K562 (cell line): Measurements from ENCODE around the gene SHISA7. TPM values are rescaled to one million over a fixed set of nuclear protein-coding genes. Genes with fewer than 3 reads are reported as not detected.

ENCODE experiments used
- ATAC-seq: fragments of 200-7000 bp; cut with Tn5 transposase; 3 replicates; pipeline ENCODE4 v1.9.1; 2020; ENCODE audit warnings: moderate library complexity
- BruUV-seq: library from RNA; stranded (reverse); fragments of 400-500 nt; replicated peaks from 2 replicates; lab custom pipeline; 2021; lab: Mats Ljungman, UMichigan
- CTCF ChIA-PET: fragments of 300-600 bp; formaldehyde crosslinking; extraction: SDS; loops from one replicate; lab custom pipeline; 2021; ENCODE audit warnings: low intra/inter-chr PET ratio; lab: Yijun Ruan, JAX
- POLR2A ChIA-PET: fragments of 300-600, 350-650 bp; sonication (Branson Sonifier 250); formaldehyde crosslinking; extraction: SDS; loops from one replicate; lab custom pipeline; 2021; ENCODE audit warnings: antibody characterized with exemption, inconsistent platforms; lab: Yijun Ruan, JAX
- DNase-seq, 4 experiments: peaks; one replicate each; pipeline versions ENCODE4 v3.0.0 to v3.0.0-alpha.2; 2011 to 2018; ENCODE audit warnings: low spot score in 3 of 4, mixed read lengths in 3 of 4; ENCODE audit errors: extremely low read depth in 1 of 4
- FAIRE-seq: peaks from 2 replicates; lab custom pipeline; 2011; peaks lifted over from hg19 to GRCh38; lab: Jason Lieb, UNC
- H2AFZ ChIP-seq: 2 replicates; pipeline ENCODE4 v1.6.0; 2011; ENCODE audit warnings: low read depth, low read length, control low read depth, inconsistent platforms
- H3K27ac ChIP-seq: fragments of 200-600 bp; 3 replicates; pipeline ENCODE4 v1.8.0; 2011; ENCODE audit warnings: low read depth, mild to moderate bottlenecking, control low read depth, inconsistent platforms, low read length, moderate library complexity, mixed read lengths; ENCODE audit errors: extremely low read depth
- H3K27me3 ChIP-seq, 2 experiments: fragments of 300-600 bp in 1 of 2; 2 replicates in 1 of 2; 3 replicates in 1 of 2; pipeline versions ENCODE4 v1.6.0 to v1.8.0; 2011; ENCODE audit warnings: inconsistent platforms in 2 of 2, low read length in 2 of 2, mild to moderate bottlenecking in 1 of 2, mixed read lengths in 1 of 2, moderate library complexity in 1 of 2; ENCODE audit not compliant: control insufficient read depth in 2 of 2, insufficient read depth in 2 of 2
- H3K36me3 ChIP-seq: fragments of 300-600 bp; 3 replicates; pipeline ENCODE4 v1.8.0; 2011; ENCODE audit warnings: mild to moderate bottlenecking, low read length, inconsistent platforms; ENCODE audit not compliant: control insufficient read depth, insufficient read depth
- H3K4me1 ChIP-seq, 2 experiments: fragments of 200-600 bp in 1 of 2; replicated peaks in 1 of 2; 2 replicates in 1 of 2; 3 replicates in 1 of 2; pipeline versions ENCODE4 v1.5.1 to v1.8.0; 2011; ENCODE audit warnings: inconsistent platforms in 2 of 2, low read length in 2 of 2, mild to moderate bottlenecking in 1 of 2, mixed read lengths in 1 of 2, moderate library complexity in 1 of 2; ENCODE audit not compliant: control insufficient read depth in 2 of 2, insufficient read depth in 2 of 2
- H3K4me2 ChIP-seq: 2 replicates; pipeline ENCODE4 v1.6.1; 2011; ENCODE audit warnings: low read length, control low read depth, inconsistent platforms, mixed read lengths; ENCODE audit not compliant: insufficient read depth
- H3K4me3 ChIP-seq: fragments of 200-600 bp; sonication (generic), shearing (Covaris generic); 2 replicates; pipeline ENCODE4 v1.5.1; 2016; ENCODE audit warnings: control low read depth, inconsistent platforms
- H3K79me2 ChIP-seq: fragments of 200-600 bp; 3 replicates; pipeline ENCODE4 v1.8.0; 2011; ENCODE audit warnings: low read length, inconsistent platforms; ENCODE audit not compliant: control insufficient read depth, insufficient read depth
- H3K9ac ChIP-seq, 2 experiments: 2 replicates each; pipeline versions ENCODE4 v1.6.0 to v1.6.1; 2011; ENCODE audit warnings: low read depth in 2 of 2, low read length in 2 of 2, control low read depth in 1 of 2, inconsistent platforms in 1 of 2, mild to moderate bottlenecking in 1 of 2, mixed read lengths in 1 of 2; ENCODE audit not compliant: insufficient read depth in 1 of 2
- H3K9me1 ChIP-seq: one replicate; pipeline ENCODE4 v1.6.0; 2011; ENCODE audit warnings: inconsistent platforms, mild to moderate bottlenecking, low read length, moderate library complexity; ENCODE audit not compliant: control insufficient read depth, insufficient read depth
- H3K9me3 ChIP-seq: replicated peaks from 2 replicates; pipeline ENCODE4 v1.5.1; 2011; ENCODE audit warnings: low read depth, low read length, inconsistent platforms; ENCODE audit not compliant: control insufficient read depth, insufficient read depth
- H4K20me1 ChIP-seq: replicated peaks from 2 replicates; pipeline ENCODE4 v1.6.1; 2011; ENCODE audit warnings: low read length, inconsistent platforms, mixed read lengths; ENCODE audit not compliant: control insufficient read depth, insufficient read depth
- CEBPG ChIP-seq, 3 experiments: fragments of 200-800 bp in 1 of 3; sonication (Bioruptor generic) in 1 of 3; sonication (generic) in 1 of 3; formaldehyde crosslinking in 1 of 3; IDR thresholded peaks in 2 of 3; conservative IDR thresholded peaks in 1 of 3; 2 replicates each; pipeline versions ENCODE4 v1.6.1 to v1.8.0; 2016 to 2022; ENCODE audit warnings: missing compliant biosample characterization in 2 of 3, missing genetic modification characterization in 2 of 3, mild to moderate bottlenecking in 1 of 3, missing genetic modification reagents in 1 of 3
- EHMT2 ChIP-seq: fragments of 450-650 bp; IDR thresholded peaks from 2 replicates; pipeline ENCODE4 v1.6.1; 2018; ENCODE audit warnings: antibody characterized with exemption
- HDAC1 ChIP-seq, 2 experiments: fragments of 450-650 bp; IDR thresholded peaks; 2 replicates each; pipeline ENCODE4 v1.6.1; 2016 to 2017; ENCODE audit warnings: inconsistent platforms in 1 of 2, mild to moderate bottlenecking in 1 of 2, moderate library complexity in 1 of 2
- PPARD ChIP-seq: fragments of 250-450 bp; sonication (Bioruptor Pico); IDR thresholded peaks from 2 replicates; pipeline ENCODE4 v1.8.0; 2022; ENCODE audit warnings: inconsistent platforms, mild to moderate bottlenecking, moderate library complexity
- RREB1 ChIP-seq: fragments of 250-450 bp; sonication (Bioruptor Pico); IDR thresholded peaks from 2 replicates; pipeline ENCODE4 v1.4.0; 2020
- SIN3B ChIP-seq: fragments of 450-650 bp; IDR thresholded peaks from 2 replicates; pipeline ENCODE4 v1.6.1; 2017; ENCODE audit warnings: low read depth, mild to moderate bottlenecking, moderate library complexity
- TFAP4 ChIP-seq: sonication (generic); formaldehyde crosslinking; IDR thresholded peaks from 2 replicates; pipeline ENCODE4 v1.8.0; 2022; ENCODE audit warnings: missing genetic modification reagents, mild to moderate bottlenecking, moderate library complexity, borderline replicate concordance
- ZKSCAN3 ChIP-seq: fragments of 250-450 bp; sonication (Bioruptor Pico); IDR thresholded peaks from 2 replicates; pipeline ENCODE4 v1.4.0; 2020
- WGBS: fragments of 100-300 bp; shearing (Covaris generic); methylation state at CpG from one replicate; pipeline ENCODE4 v1.1.6; 2016; ENCODE audit warnings: low coverage, mixed read lengths; ENCODE audit not compliant: insufficient coverage; ENCODE audit errors: missing lambda C conversion rate; 5-methylcytosine and 5-hydroxymethylcytosine counted together
- in situ Hi-C: fragments of 300-500 bp; cut with MboI; formaldehyde crosslinking; loops from 4 replicates; pipeline ENCODE4 v1.15.0; 2018; ENCODE audit warnings: inconsistent platforms, mixed read lengths
- intact Hi-C: fragments of 100-400 bp; cut with micrococcal nuclease; formaldehyde crosslinking; loops from 2 replicates; pipeline ENCODE4 v1.14.2; 2022
- polyA plus RNA-seq, 8 experiments: library from polyadenylated mRNA; depleted of rRNA in 4 of 8; stranded (reverse) in 5 of 8; unstranded in 3 of 8; fragments of >200 nt; fragmentation: Nextera tagmentation in 2 of 8; fragmentation: Illumina TruSeq in 1 of 8; extraction: Ambion mirVana in 2 of 8; extraction: Trizol in 1 of 8; gene quantifications; 2 replicates each; pipeline versions ENCODE4 v1.2.1 to v1.2.3, GENCODE V29; 2011 to 2014; ENCODE audit warnings: inconsistent platforms in 1 of 8, missing spikeins in 1 of 8
- total RNA-seq, 7 experiments: library from RNA; depleted of rRNA in 6 of 7; stranded (reverse); fragments of >200 nt in 6 of 7; fragmentation: Illumina TruSeq in 2 of 7; extraction: Trizol in 2 of 7; gene quantifications; 2 replicates each; pipeline versions ENCODE4 v1.2.1 to v1.2.3, GENCODE V29; 2011 to 2021; ENCODE audit warnings: low replicate concordance in 1 of 7

SHISA7 gene
- total and polyA plus RNA-seq, 9 of the 15 experiments (the other 6 are each of a cell fraction or from before 2014, with no cell fraction given): 0.01 to 0.40 (median 0.07) TPM

DNA sequence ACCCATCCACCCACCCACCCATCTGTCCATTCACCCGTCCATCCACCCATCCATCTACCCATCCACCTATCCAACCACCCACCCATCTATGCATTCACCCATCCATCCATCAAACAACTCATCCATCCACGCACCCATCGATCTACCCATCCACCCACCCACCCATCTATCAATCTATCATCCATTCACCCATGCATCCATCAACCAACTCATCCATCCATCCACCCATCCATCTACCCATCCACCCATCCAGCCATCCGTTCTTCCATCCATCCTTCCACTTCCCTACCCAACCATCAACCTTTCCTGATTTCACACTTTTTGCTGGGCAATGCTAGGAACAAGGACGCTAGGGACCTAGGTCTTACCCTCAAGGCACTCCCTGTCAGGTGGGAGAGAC lies 61.1 kb downstream of the SHISA7 start:
- H3K27ac ChIP-seq: no peak overlapping the region
- CTCF ChIA-PET: no interaction called here
- H3K36me3 ChIP-seq: peaks cover 11% of the 10 kb centered on the region
- in situ Hi-C loops (no loop called here), intact Hi-C loops (no loop called here)
- peaks cover 44% of the 10 kb centered on the region for H3K79me2 ChIP-seq
- H3K27me3 ChIP-seq: no peaks in the 10 kb centered on the region
- H3K9me1 ChIP-seq: no peaks in the 10 kb centered on the region
- POLR2A ChIA-PET: interaction anchor here (12.9 kb wide), 1 partner anchor 23 kb away, joined by 195 read pairs; the partner anchor contains the start of gene UBE2S
- no peak overlapping the region for H3K9ac ChIP-seq
- peak; percentile 64; the same call in 1 of the 2 replicates for TF ChIP-seq EHMT2
- peak in 1 of 2 experiments; percentile 10; a peak in 1 of 4 replicates for TF ChIP-seq HDAC1 (IDR thresholded peaks at IDR 0.05)
- TF ChIP-seq TFAP4 (CRISPR knock-in tag): no peak
- BruUV-seq: no TSS peak
- H3K9me3 ChIP-seq: no peaks in the 10 kb centered on the region; the same call in 1 of the 2 replicates
- H4K20me1 ChIP-seq: peaks cover 10% of the 10 kb centered on the region
- H3K4me3 ChIP-seq: no peak overlapping the region
- H3K4me1 ChIP-seq: peaks cover 18 to 45% of the 10 kb centered on the region in 2 experiments
- 89% methylated on average over 4 of the region's 5 CpGs for WGBS
- no peak overlapping the region for H2AFZ ChIP-seq
- peak overlapping the region; percentile 16; the same call in 1 of the 2 replicates for H3K4me2 ChIP-seq
- FAIRE-seq (no peak), DNase-seq (no peak), ATAC-seq (no peak)

GRCh38 chr19:55379174-55379573 lies 63.9 kb downstream of the SHISA7 start:
- Histone ChIP-seq H4K20me1 (no peaks in the 10 kb centered on the region), H3K27me3 (no peaks in the 10 kb centered on the region), H3K4me1 (peaks cover 21 to 52% of the 10 kb centered on the region in 2 experiments), H2AFZ (no peak overlapping the region), H3K27ac (no peak overlapping the region), H3K9ac (peak overlapping the region in 1 of 2 experiments; percentile 29; a peak in 2 of 4 replicates), H3K9me3 (no peaks in the 10 kb centered on the region; the same call in 1 of the 2 replicates), H3K4me2 (no peak overlapping the region), H3K4me3 (no peak overlapping the region), H3K36me3 (no peaks in the 10 kb centered on the region), H3K79me2 (peaks cover 20% of the 10 kb centered on the region), H3K9me1 (no peaks in the 10 kb centered on the region)
- intact Hi-C loops: no loop called here
- in situ Hi-C loops: no loop called here
- WGBS: 42% methylated on average over 8 of the region's 11 CpGs
- no peak for ATAC-seq
- CTCF ChIA-PET: no interaction called here
- POLR2A ChIA-PET: interaction anchor here (0.7 to 1.2 kb wide), 2 partner anchors 28 to 304 kb away, joined by 4 to 7 read pairs; partner anchors contain the start of gene UBE2S
- no TSS peak for BruUV-seq
- DNase-seq: no peak
- no peak for FAIRE-seq
- TF ChIP-seq ZKSCAN3 (CRISPR knock-in tag) (no peak), PPARD (CRISPR knock-in tag) (no peak), EHMT2 (no peak), SIN3B (no peak), RREB1 (no peak), CEBPG (CRISPR knock-in tag; IDR thresholded peaks at IDR 0.05) (no peak), CEBPG (tag; conservative IDR thresholded peaks at IDR 0.05 in 1 of 2, IDR thresholded peaks at IDR 0.05 in 1 of 2) (no peak)
